Right ventricle myocardium superior (tissue), 1 donor: ENCODE results near the gene SNX30. TPM values are rescaled to one million over a fixed set of nuclear protein-coding genes. Genes with fewer than 3 reads are reported as not detected.
A peak's percentile ranks its signal among the peaks of the same experiment; 100 is the strongest.
"Not testable (repeated sequence)": the region's sequence is repeated elsewhere in the genome, so short reads cannot be mapped to it uniquely, and the experiment has no call there.

Experiments used
- ATAC-seq: fragments of 200-7000 bp; cut with Tn5 transposase; one replicate; pipeline ENCODE4 v1.9.1; 2020; ENCODE audit warnings: mild to moderate bottlenecking; ENCODE audit not compliant: poor library complexity
- DNase-seq: peaks from one replicate; pipeline ENCODE4 v3.0.0-alpha.2; 2020
- intact Hi-C: fragments of 100-400 bp; cut with DNase I; formaldehyde crosslinking; loops from one replicate; pipeline ENCODE4 v1.11.2; 2022
- long read RNA-seq: library from polyadenylated mRNA; unstranded; transcript quantifications from one replicate; pipeline ENCODE4 v2.0.0, GENCODE V29; 2021
- total RNA-seq: library from RNA; stranded (reverse); fragmentation: NEBNext Ultra II Directional; extraction: Animal tissue kit (Norgen Biotek cat#: 25700); gene quantifications from one replicate; pipeline ENCODE4 v1.2.1, GENCODE V29; 2021
- donor health status: DM: no; HTN: yes; CAD: no; lungs with severe emphysema.

Gene SNX30, protein sequence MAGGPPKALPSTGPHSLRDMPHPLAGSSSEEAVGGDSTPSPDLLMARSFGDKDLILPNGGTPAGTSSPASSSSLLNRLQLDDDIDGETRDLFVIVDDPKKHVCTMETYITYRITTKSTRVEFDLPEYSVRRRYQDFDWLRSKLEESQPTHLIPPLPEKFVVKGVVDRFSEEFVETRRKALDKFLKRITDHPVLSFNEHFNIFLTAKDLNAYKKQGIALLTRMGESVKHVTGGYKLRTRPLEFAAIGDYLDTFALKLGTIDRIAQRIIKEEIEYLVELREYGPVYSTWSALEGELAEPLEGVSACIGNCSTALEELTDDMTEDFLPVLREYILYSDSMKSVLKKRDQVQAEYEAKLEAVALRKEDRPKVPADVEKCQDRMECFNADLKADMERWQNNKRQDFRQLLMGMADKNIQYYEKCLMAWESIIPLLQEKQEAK
- 4.5 TPM for total RNA-seq
- long read RNA-seq, partial matches to known transcripts = 0 of 1 reads
- long read RNA-seq, other reads (novel, unspliced or antisense) = 1 of 1 reads

DNA sequence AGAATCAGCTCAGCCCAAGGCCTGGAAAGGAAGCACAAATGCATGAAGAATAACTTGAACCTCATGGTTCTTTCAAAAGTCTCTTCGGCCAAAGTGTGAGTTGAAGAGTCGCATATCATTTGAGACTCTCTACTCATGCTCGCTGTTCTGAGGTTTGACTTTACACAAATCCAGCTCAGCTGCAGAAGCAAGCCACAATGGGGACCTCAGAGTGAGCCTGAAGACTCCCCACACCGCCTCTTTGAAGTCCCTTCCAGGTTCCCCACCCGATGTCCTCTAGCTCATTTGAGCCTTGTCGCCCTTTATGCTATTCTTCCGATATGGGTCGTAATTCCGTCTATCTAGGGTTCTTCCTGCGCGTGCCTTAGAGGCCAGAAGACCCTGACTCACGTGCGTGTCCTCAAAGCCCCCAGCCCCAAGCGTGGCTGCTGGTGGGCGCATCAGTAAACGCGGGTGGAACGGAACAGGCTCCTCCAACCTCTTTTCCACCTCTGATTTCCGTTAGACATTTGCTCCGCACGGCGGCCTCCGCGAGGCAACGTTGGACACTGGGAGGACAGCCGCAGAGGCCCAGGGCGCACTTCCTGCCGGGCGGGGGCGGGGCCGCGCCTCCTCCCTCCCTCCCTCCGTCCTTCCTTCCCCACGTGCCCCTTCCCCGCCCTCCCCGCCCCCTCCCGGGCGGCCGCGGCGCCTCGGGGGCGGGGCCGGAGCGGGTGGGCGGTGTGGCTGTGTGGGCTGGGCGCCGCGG, at the start of gene SNX30:
Gene SNX30 (plus strand): TSS at position 745 of the 748 bp plus-strand sequence. CDS start 242 bp downstream, outside the sequence.
- DNase-seq (peak; percentile 94), ATAC-seq (peak; percentile 97)
- intact Hi-C loops = no loop called here

DNA sequence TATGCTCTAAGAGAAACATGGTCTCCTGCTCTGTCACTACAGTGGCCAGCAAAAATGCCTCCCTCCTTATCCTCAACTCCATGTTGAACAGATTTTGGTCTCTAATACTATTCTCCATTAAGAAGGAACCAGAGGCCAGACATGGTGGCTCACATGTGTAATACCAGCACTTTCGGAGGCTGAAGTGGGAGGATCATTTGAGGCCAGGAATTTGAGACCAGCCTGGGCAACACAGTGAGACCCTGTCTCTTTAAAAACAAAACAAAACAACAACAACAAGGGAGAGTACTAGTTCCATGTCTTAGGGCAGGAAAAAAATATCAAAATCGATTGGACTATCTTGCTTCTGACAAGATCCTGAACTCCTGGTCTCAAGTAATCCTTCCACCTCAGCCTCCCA, 47.3 kb upstream of the SNX30 start:
- intact Hi-C loops = no loop called here
- DNase-seq (no peak), ATAC-seq (no peak)

GRCh38 chr9:112705768-112706427, 44.7 kb upstream of the SNX30 start:
- intact Hi-C loops = no loop called here
- ATAC-seq = peak; percentile 80
- DNase-seq = no peak

GRCh38 chr9:112711050-112711689, 39.4 kb upstream of the SNX30 start:
- intact Hi-C loops = no loop called here
- DNase-seq (no peak), ATAC-seq (peak; percentile 60)

DNA sequence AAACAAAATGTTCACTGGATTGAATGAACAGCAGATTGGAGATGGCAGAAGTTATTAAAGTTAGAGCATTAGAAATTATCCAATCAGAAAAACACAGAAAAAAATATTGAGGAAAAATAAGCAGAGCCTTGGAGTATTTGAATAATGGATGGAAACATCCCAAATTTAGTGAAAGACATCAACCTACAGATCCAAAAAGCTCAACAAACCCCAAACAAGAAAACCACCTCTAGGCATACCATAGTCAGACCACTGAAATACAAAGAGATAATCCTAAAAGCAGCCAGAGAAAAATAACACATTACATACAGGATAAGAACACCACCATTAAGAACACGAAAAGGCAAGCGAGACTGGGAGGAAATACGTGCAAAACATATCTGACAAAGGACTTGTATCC, 37.9 kb upstream of the SNX30 start:
- ATAC-seq = no peak
- intact Hi-C loops = no loop called here
- no peak for DNase-seq

DNA sequence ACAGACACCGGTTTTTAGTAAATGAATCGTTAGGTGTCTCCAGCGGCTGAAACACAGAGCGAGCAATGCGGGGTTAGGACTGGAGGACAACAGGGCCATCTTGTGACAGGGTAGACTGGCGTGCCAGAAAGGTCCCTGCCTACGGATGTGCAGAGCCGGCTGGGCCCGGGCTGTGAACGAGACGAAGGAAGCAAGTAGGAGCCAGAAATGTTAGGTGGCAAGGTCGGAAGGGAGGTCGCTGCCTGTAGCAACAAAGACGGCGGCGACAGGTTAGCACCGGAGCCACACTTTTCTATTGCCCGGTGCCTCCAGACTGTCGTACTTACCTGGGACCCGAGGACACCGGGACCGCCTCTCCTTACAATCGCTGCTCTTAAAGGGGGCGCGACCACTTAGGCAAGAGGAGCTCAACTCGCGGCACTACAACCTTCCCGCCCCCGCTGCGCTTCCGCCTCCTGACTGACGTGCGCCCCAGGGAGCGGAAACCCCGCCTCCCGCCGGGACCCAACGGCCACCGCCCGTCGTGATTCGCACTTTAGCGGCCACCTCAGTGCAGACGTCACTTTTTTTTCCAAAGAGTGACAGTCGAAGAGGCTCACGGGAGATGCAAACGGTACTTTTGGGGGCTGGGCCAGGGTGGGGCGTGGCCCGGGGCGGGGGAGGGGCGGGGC, 32.8 kb upstream of the SNX30 start, which contains the start of gene INIP:
Gene INIP (minus strand): TSS at position 457 of the 671 bp plus-strand sequence. CDS start 1,632 bp downstream, outside the sequence.
- DNase-seq (peak; percentile 97), ATAC-seq (peak; percentile 99)
- intact Hi-C loops = no loop called here

- ATAC-seq = no peak
- no peak for DNase-seq
- intact Hi-C loops = no loop called here
These were observed 31.3 kb upstream of the SNX30 start for GRCh38 chr9:112719241-112719691.

DNA sequence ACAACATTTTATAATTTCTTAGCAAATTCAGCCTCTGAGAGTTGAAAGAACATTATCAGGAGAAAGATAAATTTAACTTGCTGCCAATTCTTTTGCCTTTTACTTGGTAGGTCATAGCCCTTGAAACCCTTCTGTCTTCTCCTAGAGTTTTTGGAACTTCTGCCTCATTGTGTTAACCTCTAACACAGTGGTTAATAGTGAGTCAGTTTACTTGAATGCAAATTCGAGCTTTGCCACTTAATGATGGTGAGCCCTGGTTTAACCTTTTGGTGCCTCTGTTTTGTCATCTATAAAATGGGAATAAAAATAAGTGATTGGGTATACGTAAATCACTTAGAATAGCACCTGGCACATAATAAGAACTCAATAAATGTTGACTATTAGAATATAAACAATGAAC, 30.9 kb upstream of the SNX30 start:
- ATAC-seq (no peak), DNase-seq (no peak)
- intact Hi-C loops = no loop called here

GRCh38 chr9:112720113-112720780, 30.3 kb upstream of the SNX30 start:
- DNase-seq (no peak), ATAC-seq (no peak)
- intact Hi-C loops = no loop called here

GRCh38 chr9:112722749-112723148, 27.8 kb upstream of the SNX30 start:
- DNase-seq, ATAC-seq, intact Hi-C loops: not testable (repeated sequence)

- DNase-seq (no peak), ATAC-seq (no peak)
- intact Hi-C loops = no loop called here
These were observed 24.6 kb upstream of the SNX30 start for GRCh38 chr9:112725961-112726360.

- ATAC-seq = no peak
- intact Hi-C loops = no loop called here
- no peak for DNase-seq
These were observed 24.1 kb upstream of the SNX30 start for GRCh38 chr9:112726428-112726827.

DNA sequence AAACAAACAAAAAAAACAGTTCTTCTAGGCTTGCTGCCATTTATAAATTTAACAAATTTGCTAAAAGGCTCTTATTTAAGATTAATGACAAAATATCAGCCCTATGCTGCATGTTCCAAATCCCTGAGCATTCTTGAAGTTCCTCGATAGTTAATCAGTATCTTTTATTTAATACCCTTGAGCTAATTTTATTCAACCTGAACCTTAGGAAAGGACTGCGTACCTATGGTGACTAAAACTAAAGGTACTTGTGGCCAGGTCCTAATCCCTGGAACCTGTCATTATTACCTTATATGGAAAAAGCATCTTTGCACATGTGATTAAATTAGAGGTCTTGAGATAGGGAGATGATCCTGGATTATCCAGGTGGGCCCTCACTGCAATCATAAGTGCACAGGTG, 22.2 kb upstream of the SNX30 start:
- intact Hi-C loops = no loop called here
- DNase-seq (no peak), ATAC-seq (no peak)

- DNase-seq (no peak), ATAC-seq (no peak)
- intact Hi-C loops = no loop called here
These were observed 18.6 kb upstream of the SNX30 start for GRCh38 chr9:112731971-112732370.

DNA sequence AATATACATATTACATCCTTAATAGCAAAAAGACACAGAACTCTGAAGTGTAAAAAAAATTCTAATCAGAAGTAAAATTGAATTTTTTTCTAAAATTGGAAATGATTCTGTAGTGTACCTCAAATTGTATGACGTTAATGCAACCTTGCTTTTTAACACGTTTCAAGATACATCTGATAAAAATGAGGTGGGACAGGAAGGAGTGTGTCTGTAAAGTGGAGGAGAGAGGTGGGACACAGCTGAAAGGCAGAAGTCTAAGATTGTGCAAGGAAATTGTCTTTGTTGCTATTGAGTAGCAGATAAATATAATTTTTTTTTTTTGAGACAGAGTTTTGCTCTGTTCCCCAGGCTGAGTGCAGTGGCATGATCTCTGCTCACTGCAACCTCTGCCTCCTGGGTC, 15.7 kb upstream of the SNX30 start:
- intact Hi-C loops = no loop called here
- no peak for ATAC-seq
- DNase-seq = no peak

- DNase-seq (no peak), ATAC-seq (no peak)
- intact Hi-C loops = no loop called here
These were observed 7.2 kb upstream of the SNX30 start for GRCh38 chr9:112743216-112743836.

DNA sequence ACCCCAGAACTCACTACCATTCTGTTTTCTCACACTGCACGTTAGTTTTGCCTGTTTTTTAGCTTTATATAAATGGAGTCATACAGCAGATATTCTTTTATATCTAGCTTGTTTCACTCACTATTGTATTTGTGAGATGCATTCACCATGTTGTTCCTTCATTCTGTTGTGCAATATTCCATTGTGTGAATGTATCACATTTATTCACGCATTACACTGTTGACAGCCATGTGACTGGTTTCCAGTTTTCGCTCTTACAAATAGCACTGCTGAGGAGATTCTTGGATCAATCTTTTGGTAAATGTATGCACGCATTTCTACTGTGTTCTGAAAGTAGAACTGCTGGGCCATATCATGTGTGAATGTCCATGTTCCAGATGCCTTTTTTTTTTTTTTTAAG, 6.4 kb upstream of the SNX30 start:
- peak; percentile 92 for ATAC-seq
- intact Hi-C loops = no loop called here

More for the DNA sequence above, 6.4 kb upstream of the SNX30 start:
- no peak for DNase-seq
